ENCODE data around the gene ZNF789.
A peak's percentile ranks its signal among the peaks of the same experiment; 100 is the strongest.

The ZNF789 gene

DNA sequence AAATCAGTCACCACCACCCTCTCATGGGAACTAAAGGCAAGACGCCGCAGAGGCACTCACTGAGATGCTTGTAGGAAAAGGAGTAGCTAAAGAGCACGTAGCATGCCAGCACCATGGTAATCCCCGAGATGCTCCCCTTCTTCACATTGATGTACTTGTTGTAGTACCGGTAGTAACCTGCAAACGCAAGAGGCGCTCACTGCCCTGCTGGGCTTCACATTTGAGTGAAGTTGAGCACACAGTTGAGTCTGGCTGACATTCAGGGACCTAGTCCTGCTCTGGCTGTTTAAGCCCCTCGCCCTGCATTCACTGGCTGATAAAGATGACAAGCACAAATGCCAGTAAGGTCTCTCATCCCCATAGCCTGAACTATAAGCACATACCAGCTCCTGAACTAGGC, 13.6 kb upstream of the ZNF789 start:
- H3K14ac ChIP-seq (ENCODE audit: low read length), result no peak overlapping the region
- no peak overlapping the region for H2AFZ ChIP-seq (ENCODE audit: insufficient read depth, low read length, poor library complexity)
- no peaks in the 10 kb centered on the region for H3K27me3 ChIP-seq (ENCODE audit: insufficient read depth, low read length)
- no peak overlapping the region for H2BK5ac ChIP-seq (ENCODE audit: low read depth, low read length, poor library complexity)
- no peak overlapping the region for H3K9ac ChIP-seq (ENCODE audit: low read length)
- no peak overlapping the region for H2AK5ac ChIP-seq (ENCODE audit: low read length)
- peaks cover 0 to 6% of the 10 kb centered on the region in 2 experiments for H3K4me1 ChIP-seq (ENCODE audit: control insufficient read depth in 1 of 2, insufficient read depth in 2 of 2, low read length in 2 of 2)
- H3K23ac ChIP-seq (ENCODE audit: low read length), result no peak overlapping the region
- H3K36me3 ChIP-seq (ENCODE audit: control insufficient read depth in 1 of 2, insufficient read depth in 2 of 2, low read length in 2 of 2), result peaks cover 59 to 64% of the 10 kb centered on the region in 2 experiments
- no peak overlapping the region for H2BK120ac ChIP-seq (ENCODE audit: insufficient read depth, low read length, poor library complexity)
- no peak overlapping the region for H2BK12ac ChIP-seq (ENCODE audit: low read length)
- peaks cover 6% of the 10 kb centered on the region for H3K79me2 ChIP-seq (ENCODE audit: control insufficient read depth, insufficient read depth, low read length, poor library complexity)
- no peak overlapping the region for H3K4me3 ChIP-seq (ENCODE audit: low read depth, low read length)
- no peak overlapping the region for H3K18ac ChIP-seq (ENCODE audit: low read length)
- H3K9me3 ChIP-seq (ENCODE audit: insufficient read depth, low read depth, low read length), result no peaks in the 10 kb centered on the region
- no CpG with 5 or more reads among the region's 8 CpGs for WGBS (ENCODE audit: extremely low coverage, insufficient coverage, insufficient read length)
- H4K12ac ChIP-seq (ENCODE audit: low read depth, low read length), result no peak overlapping the region
- H3K79me1 ChIP-seq (ENCODE audit: low read length), result no peaks in the 10 kb centered on the region
- peak in 1 of 2 donors; percentile 27 for DNase-seq
- H4K8ac ChIP-seq (ENCODE audit: low read depth, low read length), result no peak overlapping the region
- H3K27ac ChIP-seq (ENCODE audit: low read depth, low read length), result no peak overlapping the region
- no peak overlapping the region for H3K4ac ChIP-seq (ENCODE audit: low read depth, low read length)
- H4K91ac ChIP-seq (ENCODE audit: low read depth, low read length), result no peak overlapping the region
- no peak overlapping the region for H3K4me2 ChIP-seq (ENCODE audit: low read length)

DNA sequence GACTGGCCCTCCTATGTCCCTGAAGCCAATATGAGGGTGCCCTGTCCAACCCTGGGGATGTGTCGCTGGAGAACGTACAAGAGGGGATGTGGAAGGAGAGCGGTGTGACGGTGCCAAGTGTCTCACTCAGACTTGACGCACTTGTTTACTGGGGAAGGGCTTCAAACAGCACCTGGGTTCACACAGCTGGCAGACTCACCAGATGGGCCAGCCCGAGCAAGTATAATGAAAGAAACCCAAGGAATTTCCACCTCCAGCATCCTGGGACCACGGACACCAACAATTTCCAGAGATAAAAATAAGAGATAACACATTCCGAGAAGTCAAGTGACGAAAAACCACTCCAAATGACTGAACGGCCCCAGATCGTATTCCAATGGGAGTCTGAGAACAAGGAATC, 12.0 kb upstream of the ZNF789 start:
- Histone ChIP-seq H3K79me2 (ENCODE audit: control insufficient read depth, insufficient read depth, low read length, poor library complexity) (peaks cover 13% of the 10 kb centered on the region), H4K12ac (ENCODE audit: low read depth, low read length) (no peak overlapping the region), H2BK120ac (ENCODE audit: insufficient read depth, low read length, poor library complexity) (no peak overlapping the region), H3K4me3 (ENCODE audit: low read depth, low read length) (no peak overlapping the region), H2BK12ac (ENCODE audit: low read length) (no peak overlapping the region), H4K8ac (ENCODE audit: low read depth, low read length) (no peak overlapping the region), H3K79me1 (ENCODE audit: low read length) (peaks cover 3% of the 10 kb centered on the region), H3K4me1 (ENCODE audit: control insufficient read depth in 1 of 2, insufficient read depth in 2 of 2, low read length in 2 of 2) (peaks cover 0 to 11% of the 10 kb centered on the region in 2 experiments), H3K27me3 (ENCODE audit: insufficient read depth, low read length) (no peaks in the 10 kb centered on the region), H3K9me3 (ENCODE audit: insufficient read depth, low read depth, low read length) (no peaks in the 10 kb centered on the region), H3K14ac (ENCODE audit: low read length) (no peak overlapping the region), H2AK5ac (ENCODE audit: low read length) (no peak overlapping the region), H2AFZ (ENCODE audit: insufficient read depth, low read length, poor library complexity) (no peak overlapping the region), H3K18ac (ENCODE audit: low read length) (no peak overlapping the region), H3K27ac (ENCODE audit: low read depth, low read length) (no peak overlapping the region), H3K9ac (ENCODE audit: low read length) (no peak overlapping the region), H3K4ac (ENCODE audit: low read depth, low read length) (peak overlapping the region; percentile 32), H3K36me3 (ENCODE audit: control insufficient read depth in 1 of 2, insufficient read depth in 2 of 2, low read length in 2 of 2) (peaks cover 46 to 49% of the 10 kb centered on the region in 2 experiments), H3K23ac (ENCODE audit: low read length) (no peak overlapping the region), H2BK5ac (ENCODE audit: low read depth, low read length, poor library complexity) (no peak overlapping the region), H3K4me2 (ENCODE audit: low read length) (no peak overlapping the region), H4K91ac (ENCODE audit: low read depth, low read length) (no peak overlapping the region)
- WGBS (ENCODE audit: extremely low coverage, insufficient coverage, insufficient read length), result no CpG with 5 or more reads among the region's 11 CpGs
- DNase-seq, result peak; percentile 52 to 58

DNA sequence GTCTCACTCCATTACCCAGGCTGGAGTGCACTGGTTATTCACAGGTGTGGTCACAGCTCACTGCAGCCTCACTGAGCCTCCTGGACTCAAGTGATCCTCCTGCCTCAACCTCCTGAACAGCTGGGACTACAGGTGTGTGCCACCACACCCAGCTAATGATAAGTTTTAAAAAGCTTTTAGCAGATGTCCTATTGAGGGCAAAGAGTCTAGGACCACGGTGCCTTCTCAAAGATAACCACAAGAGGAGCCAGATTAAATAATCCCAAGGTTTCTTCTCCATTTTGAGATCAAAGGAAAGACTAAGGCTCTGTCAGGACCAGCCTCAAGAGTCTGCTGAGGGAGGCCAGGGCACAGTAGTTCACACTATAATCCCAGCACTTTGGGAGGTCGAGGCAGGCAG, 11.5 kb upstream of the ZNF789 start:
- Histone ChIP-seq H3K9ac (ENCODE audit: low read length) (no peak overlapping the region), H2BK12ac (ENCODE audit: low read length) (no peak overlapping the region), H3K27ac (ENCODE audit: low read depth, low read length) (no peak overlapping the region), H3K14ac (ENCODE audit: low read length) (no peak overlapping the region), H3K4me2 (ENCODE audit: low read length) (no peak overlapping the region), H3K4me3 (ENCODE audit: low read depth, low read length) (no peak overlapping the region), H2AK5ac (ENCODE audit: low read length) (no peak overlapping the region), H3K4me1 (ENCODE audit: control insufficient read depth in 1 of 2, insufficient read depth in 2 of 2, low read length in 2 of 2) (peaks cover 0 to 11% of the 10 kb centered on the region in 2 experiments), H4K12ac (ENCODE audit: low read depth, low read length) (no peak overlapping the region), H3K27me3 (ENCODE audit: insufficient read depth, low read length) (no peaks in the 10 kb centered on the region), H3K79me1 (ENCODE audit: low read length) (peaks cover 8% of the 10 kb centered on the region), H3K79me2 (ENCODE audit: control insufficient read depth, insufficient read depth, low read length, poor library complexity) (peaks cover 17% of the 10 kb centered on the region), H4K8ac (ENCODE audit: low read depth, low read length) (no peak overlapping the region), H3K9me3 (ENCODE audit: insufficient read depth, low read depth, low read length) (no peaks in the 10 kb centered on the region), H3K18ac (ENCODE audit: low read length) (no peak overlapping the region), H4K91ac (ENCODE audit: low read depth, low read length) (no peak overlapping the region), H3K4ac (ENCODE audit: low read depth, low read length) (no peak overlapping the region), H2BK5ac (ENCODE audit: low read depth, low read length, poor library complexity) (no peak overlapping the region), H2BK120ac (ENCODE audit: insufficient read depth, low read length, poor library complexity) (no peak overlapping the region), H2AFZ (ENCODE audit: insufficient read depth, low read length, poor library complexity) (no peak overlapping the region), H3K23ac (ENCODE audit: low read length) (no peak overlapping the region), H3K36me3 (ENCODE audit: control insufficient read depth in 1 of 2, insufficient read depth in 2 of 2, low read length in 2 of 2) (peaks cover 41 to 44% of the 10 kb centered on the region in 2 experiments)
- WGBS (ENCODE audit: extremely low coverage, insufficient coverage, insufficient read length), result no CpG with 5 or more reads among the region's 2 CpGs
- no peak for DNase-seq

DNA sequence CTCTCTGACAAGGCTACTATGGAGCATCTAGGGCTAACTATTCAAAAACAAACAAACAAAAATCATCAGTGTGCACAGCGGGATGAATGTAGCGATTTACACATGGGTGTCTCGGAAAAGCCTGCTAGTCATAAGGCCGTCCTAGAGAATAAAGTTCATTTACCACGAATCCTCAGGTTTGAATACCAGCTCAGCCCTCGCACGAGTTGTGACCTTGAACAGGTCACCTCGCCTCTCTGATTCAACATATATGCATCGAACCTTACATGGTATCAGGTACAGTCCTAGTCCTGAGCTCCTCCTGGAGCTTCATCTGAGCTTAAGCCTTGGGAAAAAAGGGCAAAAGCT, 7.3 kb upstream of the ZNF789 start:
- H3K4me3 ChIP-seq (ENCODE audit: low read depth, low read length), result peak overlapping the region; percentile 86
- H3K27me3 ChIP-seq (ENCODE audit: insufficient read depth, low read length), result no peaks in the 10 kb centered on the region
- H3K4me2 ChIP-seq (ENCODE audit: low read length), result peak overlapping the region; percentile 84
- H3K36me3 ChIP-seq (ENCODE audit: control insufficient read depth in 1 of 2, insufficient read depth in 2 of 2, low read length in 2 of 2), result peaks cover 8 to 9% of the 10 kb centered on the region in 2 experiments
- WGBS (ENCODE audit: extremely low coverage, insufficient coverage, insufficient read length), result no CpG with 5 or more reads among the region's 9 CpGs
- DNase-seq, result no peak
- peak overlapping the region; percentile 98 for H4K8ac ChIP-seq (ENCODE audit: low read depth, low read length)
- peaks cover 0 to 11% of the 10 kb centered on the region in 2 experiments for H3K4me1 ChIP-seq (ENCODE audit: control insufficient read depth in 1 of 2, insufficient read depth in 2 of 2, low read length in 2 of 2)
- peak overlapping the region; percentile 96 for H3K18ac ChIP-seq (ENCODE audit: low read length)
- no peak overlapping the region for H3K23ac ChIP-seq (ENCODE audit: low read length)
- H3K79me2 ChIP-seq (ENCODE audit: control insufficient read depth, insufficient read depth, low read length, poor library complexity), result peaks cover 17% of the 10 kb centered on the region
- peaks cover 11% of the 10 kb centered on the region for H3K79me1 ChIP-seq (ENCODE audit: low read length)
- peak overlapping the region; percentile 49 for H3K27ac ChIP-seq (ENCODE audit: low read depth, low read length)
- peak overlapping the region; percentile 93 for H4K91ac ChIP-seq (ENCODE audit: low read depth, low read length)
- H2BK5ac ChIP-seq (ENCODE audit: low read depth, low read length, poor library complexity), result peak overlapping the region; percentile 90
- H2BK12ac ChIP-seq (ENCODE audit: low read length), result no peak overlapping the region
- peak overlapping the region; percentile 68 for H2AFZ ChIP-seq (ENCODE audit: insufficient read depth, low read length, poor library complexity)
- peak overlapping the region; percentile 82 for H4K12ac ChIP-seq (ENCODE audit: low read depth, low read length)
- peak overlapping the region; percentile 91 for H2BK120ac ChIP-seq (ENCODE audit: insufficient read depth, low read length, poor library complexity)
- H3K14ac ChIP-seq (ENCODE audit: low read length), result peak overlapping the region; percentile 99
- H3K9ac ChIP-seq (ENCODE audit: low read length), result peak overlapping the region; percentile 93
- H2AK5ac ChIP-seq (ENCODE audit: low read length), result peak overlapping the region; percentile 95
- H3K4ac ChIP-seq (ENCODE audit: low read depth, low read length), result peak overlapping the region; percentile 90
- H3K9me3 ChIP-seq (ENCODE audit: insufficient read depth, low read depth, low read length), result no peaks in the 10 kb centered on the region

Data from trophoblast cell (in vitro differentiated cells and primary cell).